Esophagus muscularis mucosa (tissue), 3 donors: ENCODE measurements around the gene TRIM40.

Source experiments
- CTCF ChIP-seq, 3 experiments: fragments of 200-600 bp in 2 of 3; fragments of 450-650 bp in 1 of 3; sonication (generic) in 2 of 3; IDR thresholded peaks; one replicate each; pipeline ENCODE4 v1.5.1; 2017 to 2019; ENCODE audit warnings: antibody characterized with exemption in 3 of 3, mild to moderate bottlenecking in 2 of 3, moderate library complexity in 1 of 3
- POLR2A ChIP-seq: fragments of 450-650 bp; IDR thresholded peaks from one replicate; pipeline ENCODE4 v1.6.1; 2017; ENCODE audit warnings: antibody characterized with exemption, moderate library complexity, mild to moderate bottlenecking, low read depth

GRCh38 chr6:30135757-30136156, at the start of gene TRIM40:
- no peak for TF ChIP-seq CTCF (IDR thresholded peaks at IDR 0.05)
- no peak for TF ChIP-seq POLR2A
